Measurements from ENCODE around the gene COBL.

GRCh38 chr7:51350546-51350896, 33.9 kb upstream of the COBL start:
- TF ChIP-seq, protein P1, sequence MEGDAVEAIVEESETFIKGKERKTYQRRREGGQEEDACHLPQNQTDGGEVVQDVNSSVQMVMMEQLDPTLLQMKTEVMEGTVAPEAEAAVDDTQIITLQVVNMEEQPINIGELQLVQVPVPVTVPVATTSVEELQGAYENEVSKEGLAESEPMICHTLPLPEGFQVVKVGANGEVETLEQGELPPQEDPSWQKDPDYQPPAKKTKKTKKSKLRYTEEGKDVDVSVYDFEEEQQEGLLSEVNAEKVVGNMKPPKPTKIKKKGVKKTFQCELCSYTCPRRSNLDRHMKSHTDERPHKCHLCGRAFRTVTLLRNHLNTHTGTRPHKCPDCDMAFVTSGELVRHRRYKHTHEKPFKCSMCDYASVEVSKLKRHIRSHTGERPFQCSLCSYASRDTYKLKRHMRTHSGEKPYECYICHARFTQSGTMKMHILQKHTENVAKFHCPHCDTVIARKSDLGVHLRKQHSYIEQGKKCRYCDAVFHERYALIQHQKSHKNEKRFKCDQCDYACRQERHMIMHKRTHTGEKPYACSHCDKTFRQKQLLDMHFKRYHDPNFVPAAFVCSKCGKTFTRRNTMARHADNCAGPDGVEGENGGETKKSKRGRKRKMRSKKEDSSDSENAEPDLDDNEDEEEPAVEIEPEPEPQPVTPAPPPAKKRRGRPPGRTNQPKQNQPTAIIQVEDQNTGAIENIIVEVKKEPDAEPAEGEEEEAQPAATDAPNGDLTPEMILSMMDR (IDR thresholded peaks at IDR 0.05) = no peak
- TF ChIP-seq POLR2AphosphoS5 (IDR thresholded peaks at IDR 0.05) = no peak
- no peak for TF ChIP-seq POLR2A (IDR thresholded peaks at IDR 0.05)
